ENCODE measurements around the gene THRA.

DNA sequence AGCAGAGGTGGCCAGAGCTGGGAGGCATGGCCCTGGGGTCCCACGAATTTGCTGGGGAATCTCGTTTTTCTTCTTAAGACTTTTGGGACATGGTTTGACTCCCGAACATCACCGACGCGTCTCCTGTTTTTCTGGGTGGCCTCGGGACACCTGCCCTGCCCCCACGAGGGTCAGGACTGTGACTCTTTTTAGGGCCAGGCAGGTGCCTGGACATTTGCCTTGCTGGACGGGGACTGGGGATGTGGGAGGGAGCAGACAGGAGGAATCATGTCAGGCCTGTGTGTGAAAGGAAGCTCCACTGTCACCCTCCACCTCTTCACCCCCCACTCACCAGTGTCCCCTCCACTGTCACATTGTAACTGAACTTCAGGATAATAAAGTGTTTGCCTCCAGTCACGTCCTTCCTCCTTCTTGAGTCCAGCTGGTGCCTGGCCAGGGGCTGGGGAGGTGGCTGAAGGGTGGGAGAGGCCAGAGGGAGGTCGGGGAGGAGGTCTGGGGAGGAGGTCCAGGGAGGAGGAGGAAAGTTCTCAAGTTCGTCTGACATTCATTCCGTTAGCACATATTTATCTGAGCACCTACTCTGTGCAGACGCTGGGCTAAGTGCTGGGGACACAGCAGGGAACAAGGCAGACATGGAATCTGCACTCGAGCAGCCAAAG lies 45.2 kb upstream of the THRA start:
- TF ChIP-seq, protein P1, sequence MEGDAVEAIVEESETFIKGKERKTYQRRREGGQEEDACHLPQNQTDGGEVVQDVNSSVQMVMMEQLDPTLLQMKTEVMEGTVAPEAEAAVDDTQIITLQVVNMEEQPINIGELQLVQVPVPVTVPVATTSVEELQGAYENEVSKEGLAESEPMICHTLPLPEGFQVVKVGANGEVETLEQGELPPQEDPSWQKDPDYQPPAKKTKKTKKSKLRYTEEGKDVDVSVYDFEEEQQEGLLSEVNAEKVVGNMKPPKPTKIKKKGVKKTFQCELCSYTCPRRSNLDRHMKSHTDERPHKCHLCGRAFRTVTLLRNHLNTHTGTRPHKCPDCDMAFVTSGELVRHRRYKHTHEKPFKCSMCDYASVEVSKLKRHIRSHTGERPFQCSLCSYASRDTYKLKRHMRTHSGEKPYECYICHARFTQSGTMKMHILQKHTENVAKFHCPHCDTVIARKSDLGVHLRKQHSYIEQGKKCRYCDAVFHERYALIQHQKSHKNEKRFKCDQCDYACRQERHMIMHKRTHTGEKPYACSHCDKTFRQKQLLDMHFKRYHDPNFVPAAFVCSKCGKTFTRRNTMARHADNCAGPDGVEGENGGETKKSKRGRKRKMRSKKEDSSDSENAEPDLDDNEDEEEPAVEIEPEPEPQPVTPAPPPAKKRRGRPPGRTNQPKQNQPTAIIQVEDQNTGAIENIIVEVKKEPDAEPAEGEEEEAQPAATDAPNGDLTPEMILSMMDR (IDR thresholded peaks at IDR 0.05) = no peak
- TF ChIP-seq POLR2A (IDR thresholded peaks at IDR 0.05) = no peak
- TF ChIP-seq POLR2AphosphoS5 (IDR thresholded peaks at IDR 0.05) = no peak
- TF ChIP-seq EP300 (IDR thresholded peaks at IDR 0.05) = no peak
